NB4 (cell line): ENCODE results near the gene DSEL.

Experiments
- CTCF ChIP-seq: IDR thresholded peaks from one replicate; pipeline ENCODE4 v1.5.1; 2012; ENCODE audit warnings: low read depth, low read length
- POLR2A ChIP-seq: IDR thresholded peaks from 2 replicates; pipeline ENCODE4 v1.6.1; 2011; ENCODE audit warnings: mild to moderate bottlenecking; ENCODE audit not compliant: insufficient read length; ENCODE audit errors: extremely low read depth
- TF ChIP-seq, protein P1 (sequence below): IDR thresholded peaks from 2 replicates; pipeline ENCODE4 v1.6.1; 2011; ENCODE audit warnings: low read depth, low read length

DNA sequence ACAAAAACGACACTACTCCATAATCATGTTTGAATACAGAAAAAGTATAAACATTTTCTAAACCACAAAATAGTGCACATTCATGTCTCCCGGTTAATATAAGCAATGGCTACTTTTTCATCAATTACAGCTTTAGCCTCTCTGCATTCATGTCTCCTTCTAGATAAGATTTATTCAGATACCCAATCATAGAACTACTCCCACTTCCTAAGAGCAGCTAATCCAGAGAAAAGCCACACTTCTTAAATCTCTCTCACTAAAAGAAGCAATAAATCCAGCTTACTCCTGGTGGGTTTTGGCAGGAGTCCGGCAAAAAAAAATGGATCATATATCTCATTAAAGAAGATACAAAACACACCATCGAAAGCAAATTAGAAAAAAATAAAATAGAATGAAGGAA lies 20.1 kb downstream of the DSEL start:
- TF ChIP-seq POLR2A (no peak), CTCF (no peak)
- TF ChIP-seq, protein P1, sequence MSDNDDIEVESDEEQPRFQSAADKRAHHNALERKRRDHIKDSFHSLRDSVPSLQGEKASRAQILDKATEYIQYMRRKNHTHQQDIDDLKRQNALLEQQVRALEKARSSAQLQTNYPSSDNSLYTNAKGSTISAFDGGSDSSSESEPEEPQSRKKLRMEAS: no peak
